ENCODE measurements around the gene MCF2L.

The MCF2L gene

DNA sequence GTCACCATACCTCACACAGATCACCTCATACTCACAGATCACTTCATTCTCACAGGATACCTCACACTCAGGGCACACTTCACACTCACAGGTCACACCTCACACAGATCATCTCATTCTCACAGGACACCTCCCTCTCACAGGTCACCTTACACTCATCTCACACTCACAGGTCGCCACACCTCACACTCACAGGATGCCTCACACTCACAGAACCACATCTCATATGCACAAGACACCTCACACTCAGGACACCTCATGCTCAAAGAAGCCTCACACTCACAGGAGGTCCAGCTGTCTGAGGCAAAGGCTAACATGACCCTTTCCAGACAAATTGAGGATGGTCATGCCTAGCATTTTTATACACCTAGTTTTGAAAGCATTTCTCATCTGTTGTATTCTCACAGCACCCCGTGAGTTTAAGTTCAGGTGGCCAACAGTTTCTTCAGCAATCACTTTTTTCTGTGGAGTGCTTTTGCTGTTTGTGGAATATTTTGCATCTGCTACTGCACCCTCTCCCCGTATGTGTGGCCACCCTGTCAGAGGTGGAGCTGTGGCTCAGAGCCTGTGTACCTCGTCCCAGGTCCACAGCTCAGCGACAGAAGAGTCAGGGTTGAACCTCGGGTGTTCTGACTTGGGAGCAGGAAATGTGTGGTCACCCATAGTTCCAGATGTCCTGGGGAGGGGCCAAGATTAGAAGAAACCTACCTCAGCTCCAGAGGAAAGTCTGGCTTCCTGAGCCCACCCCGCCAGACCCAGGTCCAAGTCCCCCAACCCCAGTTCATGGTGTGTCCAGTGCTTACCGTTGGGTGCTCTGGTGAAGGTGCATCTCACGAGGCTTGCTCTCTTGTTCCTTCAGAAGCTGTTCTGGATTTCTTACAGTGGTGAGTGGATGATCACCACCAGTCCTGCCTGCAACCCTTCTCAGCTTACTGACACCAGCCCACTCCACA lies 144.2 kb downstream of the MCF2L start:
- in situ Hi-C loops (cut with HindIII; ENCODE audit: low pct_unique_long_range_greater_than_20kb, low sequenced_read_pairs): no loop called here
- no peak for DNase-seq (ENCODE audit: low read depth in 1 of 2, low spot score in 1 of 2)
- no peak for TF ChIP-seq JUND (IDR thresholded peaks at IDR 0.05; ENCODE audit: low read depth)

GRCh38 chr13:113113846-113114271 lies 144.8 kb downstream of the MCF2L start:
- DNase-seq (ENCODE audit: low read depth in 1 of 2, low spot score in 1 of 2): no peak
- in situ Hi-C loops (cut with HindIII; ENCODE audit: low pct_unique_long_range_greater_than_20kb, low sequenced_read_pairs): no loop called here
- TF ChIP-seq JUND (IDR thresholded peaks at IDR 0.05; ENCODE audit: low read depth): no peak

GRCh38 chr13:113114511-113115362 lies 145.7 kb downstream of the MCF2L start:
- DNase-seq (ENCODE audit: low read depth in 1 of 2, low spot score in 1 of 2): no peak
- in situ Hi-C loops (cut with HindIII; ENCODE audit: low pct_unique_long_range_greater_than_20kb, low sequenced_read_pairs): no loop called here
- TF ChIP-seq JUND (IDR thresholded peaks at IDR 0.05; ENCODE audit: low read depth): no peak

GRCh38 chr13:113115363-113116205 lies 146.6 kb downstream of the MCF2L start:
- in situ Hi-C loops (cut with HindIII; ENCODE audit: low pct_unique_long_range_greater_than_20kb, low sequenced_read_pairs): no loop called here
- no peak for DNase-seq (ENCODE audit: low read depth in 1 of 2, low spot score in 1 of 2)
- TF ChIP-seq JUND (IDR thresholded peaks at IDR 0.05; ENCODE audit: low read depth): no peak

DNA sequence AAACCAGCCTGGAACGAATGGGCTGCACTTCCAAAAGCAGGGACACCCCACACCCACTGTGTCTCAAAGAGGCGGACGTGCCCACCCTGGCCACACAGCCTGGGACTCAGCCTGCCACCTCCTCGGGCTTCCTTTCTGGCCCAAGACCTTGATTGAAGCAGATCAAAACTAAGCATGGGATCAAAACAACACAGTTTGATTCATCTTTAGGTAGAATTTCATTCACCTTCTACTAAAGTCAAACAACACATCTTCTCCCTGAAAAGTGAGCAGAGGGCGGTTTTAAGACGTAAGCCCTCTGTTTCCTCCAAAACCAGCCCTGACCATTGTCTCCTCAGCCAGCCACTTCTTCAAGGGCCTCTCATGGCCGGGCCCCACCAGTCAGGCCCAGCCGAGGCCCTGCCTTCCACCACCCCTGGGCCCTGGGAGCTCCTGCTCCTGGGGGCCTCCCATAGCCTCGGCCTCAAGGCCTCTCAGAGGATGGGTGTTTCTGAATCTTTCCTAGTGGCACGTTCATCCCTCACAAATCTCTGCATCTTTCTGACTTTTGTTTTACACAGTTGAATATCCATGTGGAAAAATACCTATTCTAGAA lies 147.3 kb downstream of the MCF2L start:
- TF ChIP-seq JUND (IDR thresholded peaks at IDR 0.05; ENCODE audit: low read depth): no peak
- in situ Hi-C loops (cut with HindIII; ENCODE audit: low pct_unique_long_range_greater_than_20kb, low sequenced_read_pairs): no loop called here
- no peak for DNase-seq (ENCODE audit: low read depth in 1 of 2, low spot score in 1 of 2)

GRCh38 chr13:113116871-113117271 lies 147.9 kb downstream of the MCF2L start:
- no peak for DNase-seq (ENCODE audit: low read depth in 1 of 2, low spot score in 1 of 2)
- in situ Hi-C loops (cut with HindIII; ENCODE audit: low pct_unique_long_range_greater_than_20kb, low sequenced_read_pairs): no loop called here
- TF ChIP-seq JUND (IDR thresholded peaks at IDR 0.05; ENCODE audit: low read depth): no peak

- DNase-seq (ENCODE audit: low read depth in 1 of 2, low spot score in 1 of 2): no peak
- in situ Hi-C loops (cut with HindIII; ENCODE audit: low pct_unique_long_range_greater_than_20kb, low sequenced_read_pairs): no loop called here
- TF ChIP-seq JUND (IDR thresholded peaks at IDR 0.05; ENCODE audit: low read depth): no peak
These were observed 148.4 kb downstream of the MCF2L start for GRCh38 chr13:113117335-113117872.

DNA sequence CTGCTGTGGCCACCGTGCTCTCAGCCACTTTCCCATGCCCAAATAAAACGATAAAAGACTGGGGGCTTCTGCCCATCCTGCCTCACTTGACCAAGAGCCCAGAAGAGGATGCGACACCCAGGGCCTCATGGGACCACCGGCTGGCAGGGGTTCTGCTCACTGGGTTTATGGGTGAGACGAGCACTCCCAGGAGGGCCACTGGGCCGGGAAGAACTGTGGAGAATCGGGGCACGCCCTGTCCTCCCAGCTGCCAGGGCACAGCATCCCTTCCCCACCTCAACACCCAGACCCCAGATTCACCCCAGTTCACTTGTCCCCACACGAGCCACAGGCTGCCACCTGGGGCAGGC lies 148.9 kb downstream of the MCF2L start:
- in situ Hi-C loops (cut with HindIII; ENCODE audit: low pct_unique_long_range_greater_than_20kb, low sequenced_read_pairs): no loop called here
- no peak for TF ChIP-seq JUND (IDR thresholded peaks at IDR 0.05; ENCODE audit: low read depth)
- DNase-seq (ENCODE audit: low read depth in 1 of 2, low spot score in 1 of 2): no peak

DNA sequence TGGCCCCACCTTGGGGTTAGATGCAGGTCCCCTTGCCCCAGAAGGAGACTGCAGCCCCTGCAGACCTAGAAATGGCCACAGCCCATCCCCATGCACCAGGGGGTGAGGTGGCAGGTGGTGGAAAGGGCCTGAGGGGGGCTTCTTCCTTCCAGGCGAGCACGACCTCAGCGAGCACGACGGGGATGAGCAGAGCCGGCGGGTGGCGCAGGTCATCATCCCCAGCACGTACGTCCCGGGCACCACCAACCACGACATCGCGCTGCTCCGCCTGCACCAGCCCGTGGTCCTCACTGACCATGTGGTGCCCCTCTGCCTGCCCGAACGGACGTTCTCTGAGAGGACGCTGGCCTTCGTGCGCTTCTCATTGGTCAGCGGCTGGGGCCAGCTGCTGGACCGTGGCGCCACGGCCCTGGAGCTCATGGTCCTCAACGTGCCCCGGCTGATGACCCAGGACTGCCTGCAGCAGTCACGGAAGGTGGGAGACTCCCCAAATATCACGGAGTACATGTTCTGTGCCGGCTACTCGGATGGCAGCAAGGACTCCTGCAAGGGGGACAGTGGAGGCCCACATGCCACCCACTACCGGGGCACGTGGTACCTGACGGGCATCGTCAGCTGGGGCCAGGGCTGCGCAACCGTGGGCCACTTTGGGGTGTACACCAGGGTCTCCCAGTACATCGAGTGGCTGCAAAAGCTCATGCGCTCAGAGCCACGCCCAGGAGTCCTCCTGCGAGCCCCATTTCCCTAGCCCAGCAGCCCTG lies 149.4 kb downstream of the MCF2L start:
- DNase-seq (ENCODE audit: low read depth in 1 of 2, low spot score in 1 of 2): no peak
- no peak for TF ChIP-seq JUND (IDR thresholded peaks at IDR 0.05; ENCODE audit: low read depth)
- in situ Hi-C loops (cut with HindIII; ENCODE audit: low pct_unique_long_range_greater_than_20kb, low sequenced_read_pairs): no loop called here

GRCh38 chr13:113119166-113119821 lies 150.3 kb downstream of the MCF2L start:
- in situ Hi-C loops (cut with HindIII; ENCODE audit: low pct_unique_long_range_greater_than_20kb, low sequenced_read_pairs): no loop called here
- no peak for DNase-seq (ENCODE audit: low read depth in 1 of 2, low spot score in 1 of 2)
- no peak for TF ChIP-seq JUND (IDR thresholded peaks at IDR 0.05; ENCODE audit: low read depth)

- no peak for TF ChIP-seq JUND (IDR thresholded peaks at IDR 0.05; ENCODE audit: low read depth)
- in situ Hi-C loops (cut with HindIII; ENCODE audit: low pct_unique_long_range_greater_than_20kb, low sequenced_read_pairs): no loop called here
These were observed 150.8 kb downstream of the MCF2L start for GRCh38 chr13:113119822-113120189.

More at GRCh38 chr13:113119822-113120189, 150.8 kb downstream of the MCF2L start:
- DNase-seq (ENCODE audit: low read depth in 1 of 2, low spot score in 1 of 2): no peak

Data from T47D (cell line).